Kidney (tissue), 14 donors: Measurements from ENCODE around the gene UBIAD1. TPM values are rescaled to one million over a fixed set of nuclear protein-coding genes. Genes with fewer than 3 reads are reported as not detected.

Source experiments
- DNase-seq, 5 donors: peaks; one replicate each; pipeline ENCODE4 v3.0.0-alpha.2; 2013 to 2020
- FAIRE-seq: peaks from 2 replicates; lab custom pipeline; 2012; peaks lifted over from hg19 to GRCh38; lab: Jason Lieb, UNC
- H3K27ac ChIP-seq, 2 donors: one replicate each; pipeline ENCODE4 v1.7.0; 2013; ENCODE audit warnings: low read depth in 2 of 2, low read length in 2 of 2, inconsistent platforms in 1 of 2
- H3K27me3 ChIP-seq: one replicate; pipeline ENCODE4 v1.7.1; 2013; ENCODE audit warnings: low read length, inconsistent platforms; ENCODE audit not compliant: control insufficient read depth, insufficient read depth
- H3K36me3 ChIP-seq, 3 donors: one replicate each; pipeline versions ENCODE4 v1.7.0 to v1.7.1; 2013; ENCODE audit warnings: low read length in 3 of 3, control low read depth in 1 of 3, inconsistent platforms in 1 of 3; ENCODE audit not compliant: insufficient read depth in 3 of 3, control insufficient read depth in 2 of 3
- H3K4me1 ChIP-seq, 3 donors: one replicate each; pipeline versions ENCODE4 v1.7.0 to v1.7.1; 2013; ENCODE audit warnings: low read length in 3 of 3, inconsistent platforms in 1 of 3, low read depth in 1 of 3; ENCODE audit not compliant: control insufficient read depth in 2 of 3, insufficient read depth in 2 of 3
- H3K4me3 ChIP-seq, 3 donors: one replicate each; pipeline versions ENCODE4 v1.7.0 to v1.8.1; 2013; ENCODE audit warnings: low read length in 3 of 3, control low read depth in 1 of 3, inconsistent platforms in 1 of 3
- H3K9ac ChIP-seq, 3 donors: one replicate each; pipeline versions ENCODE4 v1.7.0 to v1.7.1; 2013; ENCODE audit warnings: low read length in 3 of 3, control low read depth in 1 of 3, inconsistent platforms in 1 of 3
- H3K9me3 ChIP-seq, 3 donors: one replicate each; pipeline versions ENCODE4 v1.7.0 to v1.7.1; 2013; ENCODE audit warnings: low read length in 3 of 3, control low read depth in 1 of 3, inconsistent platforms in 1 of 3; ENCODE audit not compliant: control insufficient read depth in 2 of 3, insufficient read depth in 1 of 3
- CTCF ChIP-seq: IDR thresholded peaks from 3 replicates; pipeline ENCODE4 v1.5.1; 2012; ENCODE audit warnings: mild to moderate bottlenecking, moderate library complexity, borderline replicate concordance; ENCODE audit not compliant: insufficient read depth; ENCODE audit errors: extremely low read depth
- intact Hi-C: fragments of 100-400 bp; cut with DNase I; formaldehyde crosslinking; loops from one replicate; pipeline ENCODE4 v1.11.1; 2022
- polyA plus RNA-seq: library from polyadenylated mRNA; stranded (reverse); fragments of 350-450 nt; fragmentation: Illumina TruSeq; extraction: RNeasy Lipid Tissue Mini Kit (QIAGEN cat#74804); gene quantifications from one replicate; pipeline ENCODE4 v1.2.3, GENCODE V29; 2014; ENCODE audit warnings: low read depth, low replicate concordance; ENCODE audit not compliant: insufficient read depth
- total RNA-seq: library from RNA; stranded (reverse); fragmentation: NEBNext Ultra II Directional; extraction: Animal tissue kit (Norgen Biotek cat#: 25700); gene quantifications from one replicate; pipeline ENCODE4 v1.2.1, GENCODE V29; 2021
- donor health status: control.
- donor health status: control.
- donor health status: control.
- donor health status: control.
- donor health status: control.
- donor health status: DM: yes; HTN: yes; CAD: no.
- donor health status: Normal renal cell carcinoma (clear cell type).

Gene UBIAD1
- total and polyA plus RNA-seq, 2 donors from 2014 or later, result 5.6 to 14.0 TPM

- TF ChIP-seq CTCF, result no peak
- H3K27me3 ChIP-seq, result no peaks in the 10 kb centered on the region
- no peak overlapping the region for H3K4me3 ChIP-seq
- peaks cover 0 to 14% (median 13%) of the 10 kb centered on the region in 3 donors for H3K36me3 ChIP-seq
- no peaks in the 10 kb centered on the region for H3K4me1 ChIP-seq
- no peak overlapping the region for H3K9ac ChIP-seq
- intact Hi-C loops, result no loop called here
- H3K9me3 ChIP-seq, result no peaks in the 10 kb centered on the region
- DNase-seq (no peak), FAIRE-seq (no peak)
- no peak overlapping the region for H3K27ac ChIP-seq
Observed at GRCh38 chr1:11289064-11289463, 16.1 kb downstream of the UBIAD1 start.

DNA sequence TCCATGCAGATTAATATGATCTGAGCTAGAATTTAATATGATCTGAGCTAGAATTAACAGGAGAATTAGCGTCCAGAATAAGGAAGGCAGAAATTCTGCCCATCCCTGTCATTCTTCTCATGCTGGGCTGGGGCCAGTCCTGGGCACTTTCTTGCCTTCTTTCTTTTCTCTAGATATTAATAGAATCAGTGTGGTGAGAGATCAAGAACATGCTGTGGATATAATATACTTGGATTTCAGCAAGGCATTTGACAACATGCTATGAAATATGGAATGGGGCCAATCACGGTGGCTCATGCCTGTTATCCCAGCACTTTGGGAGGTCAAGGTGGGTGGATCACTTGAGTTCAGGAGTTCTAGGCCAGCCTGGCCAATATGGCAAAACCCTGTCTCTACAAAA is 18.1 kb downstream of the UBIAD1 start:
- intact Hi-C loops, result no loop called here
- no peaks in the 10 kb centered on the region for H3K9me3 ChIP-seq
- H3K36me3 ChIP-seq, result peaks cover 0 to 13% (median 9%) of the 10 kb centered on the region in 3 donors
- no peak overlapping the region for H3K27ac ChIP-seq
- no peak overlapping the region for H3K9ac ChIP-seq
- no peak for TF ChIP-seq CTCF
- no peak overlapping the region for H3K4me3 ChIP-seq
- no peaks in the 10 kb centered on the region for H3K27me3 ChIP-seq
- DNase-seq (no peak), FAIRE-seq (no peak)
- no peaks in the 10 kb centered on the region for H3K4me1 ChIP-seq

- no peak for TF ChIP-seq CTCF
- Histone ChIP-seq H3K9ac (no peak overlapping the region), H3K27ac (no peak overlapping the region), H3K4me1 (no peaks in the 10 kb centered on the region), H3K36me3 (peaks cover 0 to 6% (median 0%) of the 10 kb centered on the region in 3 donors), H3K27me3 (no peaks in the 10 kb centered on the region), H3K4me3 (no peak overlapping the region), H3K9me3 (no peaks in the 10 kb centered on the region)
- DNase-seq (no peak), FAIRE-seq (no peak)
- intact Hi-C loops, result no loop called here
Observed at GRCh38 chr1:11293856-11294255, 20.9 kb downstream of the UBIAD1 start.

GRCh38 chr1:11294951-11295350 is 22.0 kb downstream of the UBIAD1 start:
- Histone ChIP-seq H3K4me1 (no peaks in the 10 kb centered on the region), H3K9me3 (no peaks in the 10 kb centered on the region), H3K27me3 (no peaks in the 10 kb centered on the region), H3K36me3 (peaks cover 0 to 6% (median 0%) of the 10 kb centered on the region in 3 donors), H3K27ac (no peak overlapping the region), H3K9ac (no peak overlapping the region), H3K4me3 (no peak overlapping the region)
- FAIRE-seq, result no peak
- no peak for DNase-seq
- intact Hi-C loops, result no loop called here
- TF ChIP-seq CTCF, result no peak
